Kidney (tissue), 14 donors: Measurements from ENCODE around the gene DHRS13. TPM values are rescaled to one million over a fixed set of nuclear protein-coding genes. Genes with fewer than 3 reads are reported as not detected.

ENCODE experiments used
- DNase-seq, 5 donors: peaks; one replicate each; pipeline ENCODE4 v3.0.0-alpha.2; 2013 to 2020
- FAIRE-seq: peaks from 2 replicates; lab custom pipeline; 2012; peaks lifted over from hg19 to GRCh38; lab: Jason Lieb, UNC
- H3K27ac ChIP-seq, 2 donors: one replicate each; pipeline ENCODE4 v1.7.0; 2013; ENCODE audit warnings: low read depth in 2 of 2, low read length in 2 of 2, inconsistent platforms in 1 of 2
- H3K27me3 ChIP-seq: one replicate; pipeline ENCODE4 v1.7.1; 2013; ENCODE audit warnings: low read length, inconsistent platforms; ENCODE audit not compliant: control insufficient read depth, insufficient read depth
- H3K36me3 ChIP-seq, 3 donors: one replicate each; pipeline versions ENCODE4 v1.7.0 to v1.7.1; 2013; ENCODE audit warnings: low read length in 3 of 3, control low read depth in 1 of 3, inconsistent platforms in 1 of 3; ENCODE audit not compliant: insufficient read depth in 3 of 3, control insufficient read depth in 2 of 3
- H3K4me1 ChIP-seq, 3 donors: one replicate each; pipeline versions ENCODE4 v1.7.0 to v1.7.1; 2013; ENCODE audit warnings: low read length in 3 of 3, inconsistent platforms in 1 of 3, low read depth in 1 of 3; ENCODE audit not compliant: control insufficient read depth in 2 of 3, insufficient read depth in 2 of 3
- H3K4me3 ChIP-seq, 3 donors: one replicate each; pipeline versions ENCODE4 v1.7.0 to v1.8.1; 2013; ENCODE audit warnings: low read length in 3 of 3, control low read depth in 1 of 3, inconsistent platforms in 1 of 3
- H3K9ac ChIP-seq, 3 donors: one replicate each; pipeline versions ENCODE4 v1.7.0 to v1.7.1; 2013; ENCODE audit warnings: low read length in 3 of 3, control low read depth in 1 of 3, inconsistent platforms in 1 of 3
- H3K9me3 ChIP-seq, 3 donors: one replicate each; pipeline versions ENCODE4 v1.7.0 to v1.7.1; 2013; ENCODE audit warnings: low read length in 3 of 3, control low read depth in 1 of 3, inconsistent platforms in 1 of 3; ENCODE audit not compliant: control insufficient read depth in 2 of 3, insufficient read depth in 1 of 3
- CTCF ChIP-seq: IDR thresholded peaks from 3 replicates; pipeline ENCODE4 v1.5.1; 2012; ENCODE audit warnings: mild to moderate bottlenecking, moderate library complexity, borderline replicate concordance; ENCODE audit not compliant: insufficient read depth; ENCODE audit errors: extremely low read depth
- intact Hi-C: fragments of 100-400 bp; cut with DNase I; formaldehyde crosslinking; loops from one replicate; pipeline ENCODE4 v1.11.1; 2022
- polyA plus RNA-seq: library from polyadenylated mRNA; stranded (reverse); fragments of 350-450 nt; fragmentation: Illumina TruSeq; extraction: RNeasy Lipid Tissue Mini Kit (QIAGEN cat#74804); gene quantifications from one replicate; pipeline ENCODE4 v1.2.3, GENCODE V29; 2014; ENCODE audit warnings: low read depth, low replicate concordance; ENCODE audit not compliant: insufficient read depth
- total RNA-seq: library from RNA; stranded (reverse); fragmentation: NEBNext Ultra II Directional; extraction: Animal tissue kit (Norgen Biotek cat#: 25700); gene quantifications from one replicate; pipeline ENCODE4 v1.2.1, GENCODE V29; 2021
- donor health status: control.
- donor health status: control.
- donor health status: control.
- donor health status: control.
- donor health status: control.
- donor health status: DM: yes; HTN: yes; CAD: no.
- donor health status: Normal renal cell carcinoma (clear cell type).

DHRS13 gene
- total and polyA plus RNA-seq, 2 donors from 2014 or later: 21.6 to 29.5 TPM

DNA sequence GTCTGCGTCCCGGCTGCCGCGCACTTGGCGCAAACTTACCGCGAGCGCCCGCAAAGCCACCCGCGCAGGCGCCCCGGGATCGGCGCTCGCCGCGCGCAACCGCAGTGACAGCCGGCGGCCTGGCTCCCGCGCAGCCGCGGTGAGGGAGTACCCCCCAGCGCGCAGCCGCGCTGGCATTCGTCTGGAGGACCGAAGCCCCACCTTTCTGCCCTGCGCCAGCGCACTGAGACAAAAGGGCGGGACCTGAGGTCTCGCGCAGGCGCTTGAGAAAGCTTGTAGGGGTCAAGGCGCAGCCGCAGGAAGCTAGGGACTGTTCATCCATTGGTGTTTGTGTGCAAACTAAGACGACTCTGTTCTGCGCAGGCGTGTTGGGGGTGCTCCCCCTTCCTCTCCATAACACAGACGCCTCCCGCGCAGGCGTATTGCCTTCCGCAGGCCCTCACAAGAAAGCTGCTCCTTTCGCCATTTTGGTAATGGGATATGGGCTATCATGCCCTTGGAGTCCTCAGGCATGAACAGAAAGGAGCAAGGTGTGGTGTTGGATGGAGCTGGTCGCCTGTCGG lies 48.6 kb upstream of the DHRS13 start, which contains the start of gene PHF12:
Gene PHF12, minus strand, starts transcription at position 91 of the 563 bp plus-strand sequence. CDS start 558 bp downstream, outside the sequence.
- DNase-seq (peak; percentile 100), FAIRE-seq (no peak)
- peaks cover 0 to 2% (median 0%) of the 10 kb centered on the region in 3 donors for H3K36me3 ChIP-seq
- H3K9ac ChIP-seq: peak within 1 kb of the TSS; percentile 81 to 95 (median 88)
- H3K4me1 ChIP-seq: peaks cover 5 to 20% (median 15%) of the 10 kb centered on the region in 3 donors
- H3K27ac ChIP-seq: peak within 1 kb of the TSS; percentile 98
- intact Hi-C loops: no loop called here
- no peaks in the 10 kb centered on the region for H3K9me3 ChIP-seq
- no peak for TF ChIP-seq CTCF
- H3K27me3 ChIP-seq: no peaks in the 10 kb centered on the region
- H3K4me3 ChIP-seq: peak within 1 kb of the TSS; percentile 78 to 96 (median 86)

DNA sequence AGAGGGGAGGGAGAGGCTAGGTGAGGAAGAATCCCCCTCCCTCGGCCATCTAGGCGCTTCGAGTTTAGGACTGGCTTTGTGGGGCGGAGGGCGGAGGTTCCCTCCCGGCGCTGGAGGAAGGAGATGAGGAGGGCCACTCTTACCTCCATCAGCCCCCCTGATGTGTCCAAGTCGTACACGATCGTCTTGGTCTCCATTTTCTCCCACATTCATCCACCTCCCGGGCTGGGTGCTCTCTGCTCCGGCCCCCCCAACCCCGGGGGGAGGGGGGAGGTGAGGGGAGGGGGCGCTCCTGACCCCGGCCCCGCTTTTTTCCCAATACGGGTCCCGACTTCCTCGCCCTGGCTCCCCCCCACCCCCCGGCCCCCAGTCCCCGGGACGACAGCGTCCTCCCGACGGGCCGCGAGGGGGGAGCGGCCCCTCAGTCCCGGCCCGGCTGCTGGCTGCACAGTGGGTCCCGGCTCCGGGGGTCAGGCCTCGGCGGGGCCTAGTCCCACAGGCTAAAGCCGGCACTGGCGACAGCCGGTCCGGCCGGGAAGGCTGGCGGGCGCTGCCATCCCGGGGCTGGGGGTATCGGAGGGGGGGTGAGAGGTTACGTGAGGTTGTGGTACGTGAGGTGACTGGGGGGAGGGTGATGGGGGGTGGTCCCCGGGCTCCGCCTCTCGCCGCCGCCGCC lies 48.0 kb upstream of the DHRS13 start:
- intact Hi-C loops: no loop called here

DNA sequence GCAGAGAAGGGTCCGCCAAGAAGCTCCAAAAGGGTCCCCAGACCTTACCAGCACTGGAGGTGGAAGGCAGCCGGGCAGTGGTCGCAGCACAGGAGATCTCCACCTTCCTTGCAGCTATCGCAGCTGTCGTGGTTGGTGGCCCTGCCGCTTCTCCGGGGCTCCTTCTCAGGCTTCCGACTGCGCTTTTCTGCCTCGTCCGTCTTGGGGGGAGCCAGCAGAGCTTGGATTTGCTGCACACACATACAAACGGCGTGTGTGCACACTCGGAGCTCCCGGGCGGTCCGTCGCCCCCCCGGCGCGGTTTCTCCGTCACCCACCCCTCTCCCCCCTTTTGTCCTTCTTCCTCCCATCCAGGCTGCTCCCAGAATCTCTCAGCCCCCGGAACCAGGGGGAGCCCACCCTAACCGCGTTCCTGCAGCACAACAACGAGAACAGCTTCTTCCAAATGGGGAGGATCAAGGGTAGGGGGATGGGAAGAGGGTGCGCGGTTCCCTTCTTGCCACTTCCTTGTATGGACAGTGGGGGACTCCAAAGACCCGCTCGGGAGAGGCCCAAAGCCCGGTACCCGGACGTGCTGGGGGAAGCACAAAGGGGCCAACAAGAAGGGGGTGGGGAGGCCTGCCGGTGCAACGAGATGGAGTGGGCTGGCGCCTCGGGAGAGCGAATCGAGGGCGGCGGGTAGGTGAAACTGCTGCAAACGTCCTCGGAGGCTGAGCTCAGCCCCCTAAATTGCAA lies 47.3 kb upstream of the DHRS13 start:
- no peaks in the 10 kb centered on the region for H3K9me3 ChIP-seq
- no peak for TF ChIP-seq CTCF
- peak overlapping the region; percentile 85 to 88 for H3K27ac ChIP-seq
- peak overlapping the region; percentile 75 to 86 (median 76) for H3K4me3 ChIP-seq
- intact Hi-C loops: no loop called here
- peaks cover 5 to 27% (median 25%) of the 10 kb centered on the region in 3 donors for H3K4me1 ChIP-seq
- peak; percentile 60 to 91 (median 85) for DNase-seq
- H3K27me3 ChIP-seq: no peaks in the 10 kb centered on the region
- H3K36me3 ChIP-seq: peaks cover 0 to 2% (median 0%) of the 10 kb centered on the region in 3 donors
- H3K9ac ChIP-seq: peak overlapping the region; percentile 58 to 81 (median 69)
- FAIRE-seq: no peak

More for the DNA sequence above, 48.0 kb upstream of the DHRS13 start:
- peak overlapping the region; percentile 58 to 81 (median 69) for H3K9ac ChIP-seq
- no peak for TF ChIP-seq CTCF
- no peaks in the 10 kb centered on the region for H3K9me3 ChIP-seq
- H3K4me3 ChIP-seq: peak overlapping the region; percentile 75 to 86 (median 76)
- DNase-seq (peak in 1 of 5 donors; percentile 87), FAIRE-seq (no peak)
- peaks cover 0 to 2% (median 0%) of the 10 kb centered on the region in 3 donors for H3K36me3 ChIP-seq
- H3K27me3 ChIP-seq: no peaks in the 10 kb centered on the region
- peaks cover 5 to 26% (median 21%) of the 10 kb centered on the region in 3 donors for H3K4me1 ChIP-seq
- H3K27ac ChIP-seq: peak overlapping the region; percentile 85 to 88
